ENCODE data around the gene TESK2.
"Not testable (repeated sequence)": the region's sequence is repeated elsewhere in the genome, so short reads cannot be mapped to it uniquely, and the experiment has no call there.

Gene TESK2

GRCh38 chr1:45403298-45403697, 87.7 kb downstream of the TESK2 start:
- H3K27me3 ChIP-seq = no peaks in the 10 kb centered on the region
- H4K20me1 ChIP-seq = no peaks in the 10 kb centered on the region
- TF ChIP-seq Cebpa-rat (IDR thresholded peaks at IDR 0.05) = no peak
- no peak overlapping the region for H3K4me3 ChIP-seq
- no peak overlapping the region for H3K27ac ChIP-seq
- no peak overlapping the region for H3K9ac ChIP-seq
- H3K36me3 ChIP-seq = no peaks in the 10 kb centered on the region
- no peaks in the 10 kb centered on the region for H3K4me1 ChIP-seq
- H3K9me3 ChIP-seq = no peaks in the 10 kb centered on the region
- H3K4me2 ChIP-seq = no peak overlapping the region

GRCh38 chr1:45401524-45401923, 89.4 kb downstream of the TESK2 start:
- Histone ChIP-seq H3K9me3 (no peaks in the 10 kb centered on the region), H3K36me3 (no peaks in the 10 kb centered on the region), H3K4me3 (no peak overlapping the region), H3K4me1 (no peaks in the 10 kb centered on the region), H3K27me3 (no peaks in the 10 kb centered on the region), H3K27ac (no peak overlapping the region), H4K20me1 (no peaks in the 10 kb centered on the region), H3K9ac (no peak overlapping the region), H3K4me2 (no peak overlapping the region)
- TF ChIP-seq Cebpa-rat (IDR thresholded peaks at IDR 0.05) = no peak

GRCh38 chr1:45400049-45400448, 90.9 kb downstream of the TESK2 start:
- H3K9me3 ChIP-seq = no peaks in the 10 kb centered on the region
- no peak overlapping the region for H3K9ac ChIP-seq
- no peak overlapping the region for H3K4me2 ChIP-seq
- no peaks in the 10 kb centered on the region for H3K27me3 ChIP-seq
- no peak for TF ChIP-seq Cebpa-rat (IDR thresholded peaks at IDR 0.05)
- H3K4me1 ChIP-seq = peaks cover 5% of the 10 kb centered on the region
- H4K20me1 ChIP-seq = no peaks in the 10 kb centered on the region
- no peak overlapping the region for H3K4me3 ChIP-seq
- H3K27ac ChIP-seq = no peak overlapping the region
- no peaks in the 10 kb centered on the region for H3K36me3 ChIP-seq

- Histone ChIP-seq H3K9ac (no peak overlapping the region), H3K4me2 (no peak overlapping the region), H4K20me1 (no peaks in the 10 kb centered on the region), H3K4me3 (no peak overlapping the region), H3K27ac (no peak overlapping the region), H3K27me3 (no peaks in the 10 kb centered on the region), H3K4me1 (peaks cover 27% of the 10 kb centered on the region), H3K36me3 (no peaks in the 10 kb centered on the region), H3K9me3 (no peaks in the 10 kb centered on the region)
- no peak for TF ChIP-seq Cebpa-rat (IDR thresholded peaks at IDR 0.05)
These were observed 93.7 kb downstream of the TESK2 start for GRCh38 chr1:45397285-45397684.

- Histone ChIP-seq H3K36me3 (no peaks in the 10 kb centered on the region), H3K9me3 (no peaks in the 10 kb centered on the region), H3K27ac (no peak overlapping the region), H3K4me3 (no peak overlapping the region), H3K27me3 (no peaks in the 10 kb centered on the region), H3K4me2 (no peak overlapping the region), H4K20me1 (no peaks in the 10 kb centered on the region), H3K4me1 (peaks cover 27% of the 10 kb centered on the region), H3K9ac (no peak overlapping the region)
- no peak for TF ChIP-seq Cebpa-rat (IDR thresholded peaks at IDR 0.05)
These were observed 95.4 kb downstream of the TESK2 start for GRCh38 chr1:45395582-45395981.

GRCh38 chr1:45395051-45395450, 95.9 kb downstream of the TESK2 start:
- Histone ChIP-seq H3K36me3 (no peaks in the 10 kb centered on the region), H3K9ac (no peak overlapping the region), H3K4me3 (no peak overlapping the region), H3K4me1 (peaks cover 27% of the 10 kb centered on the region), H3K9me3 (no peaks in the 10 kb centered on the region), H4K20me1 (no peaks in the 10 kb centered on the region), H3K27ac (no peak overlapping the region), H3K4me2 (peak overlapping the region; percentile 70), H3K27me3 (no peaks in the 10 kb centered on the region)
- no peak for TF ChIP-seq Cebpa-rat (IDR thresholded peaks at IDR 0.05)

DNA sequence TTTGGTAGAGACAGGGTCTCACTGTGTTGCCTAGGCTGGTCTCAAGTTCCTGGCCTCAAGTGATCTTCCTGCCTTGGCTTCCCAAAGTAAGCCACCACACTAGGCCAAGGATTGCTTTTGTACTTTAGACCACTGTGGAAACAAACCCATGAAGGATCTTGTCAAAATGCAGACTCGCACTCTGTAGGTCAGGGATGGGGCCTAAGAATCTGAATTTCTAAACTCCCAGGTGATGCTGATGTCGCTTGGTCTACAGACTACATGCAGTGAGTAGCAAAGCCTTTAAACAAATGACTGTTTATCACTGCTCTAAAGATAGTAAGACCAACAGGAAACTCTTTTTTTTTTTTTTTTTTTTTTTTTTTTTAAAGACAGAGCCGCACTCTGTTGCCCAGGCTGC, 96.6 kb downstream of the TESK2 start:
- Histone ChIP-seq H3K27ac (peak overlapping the region; percentile 56), H3K27me3 (no peaks in the 10 kb centered on the region), H4K20me1 (no peaks in the 10 kb centered on the region), H3K9me3 (no peaks in the 10 kb centered on the region), H3K9ac (no peak overlapping the region), H3K4me2 (peak overlapping the region; percentile 70), H3K36me3 (no peaks in the 10 kb centered on the region), H3K4me1 (peaks cover 27% of the 10 kb centered on the region), H3K4me3 (no peak overlapping the region)
- TF ChIP-seq Cebpa-rat (IDR thresholded peaks at IDR 0.05) = no peak

DNA sequence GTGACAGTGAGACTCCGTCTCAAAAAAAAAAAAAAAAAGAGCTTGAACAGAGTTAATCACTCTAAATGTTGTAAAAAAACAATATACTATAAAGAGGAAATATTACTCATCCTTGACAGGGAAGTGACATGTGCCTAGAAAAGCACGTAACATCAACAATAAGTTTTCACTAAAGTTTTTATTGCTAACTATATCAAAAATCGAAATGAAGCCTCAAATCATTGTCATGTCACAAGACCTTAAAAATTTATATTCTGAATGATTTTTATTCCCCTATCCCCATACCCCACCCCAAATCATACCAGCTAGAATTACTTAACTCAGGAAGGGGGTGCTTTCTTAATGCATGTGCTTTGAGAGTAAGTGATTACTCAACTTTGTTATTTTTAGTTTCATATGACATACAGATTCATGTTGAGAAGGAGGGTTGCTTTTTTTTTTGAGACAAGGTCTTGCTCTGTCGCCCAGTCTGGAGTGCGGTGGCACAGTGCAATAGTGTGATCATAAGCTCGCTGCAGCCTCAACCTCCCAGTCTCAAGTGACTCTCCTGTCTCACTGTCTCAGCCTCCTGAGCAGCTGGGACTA, 97.2 kb downstream of the TESK2 start:
- peak overlapping the region; percentile 56 for H3K27ac ChIP-seq
- H3K9ac ChIP-seq = no peak overlapping the region
- H3K4me3 ChIP-seq = no peak overlapping the region

GRCh38 chr1:45386219-45386618, 104.7 kb downstream of the TESK2 start:
- Histone ChIP-seq H3K9ac (no peak overlapping the region), H3K9me3 (no peaks in the 10 kb centered on the region), H3K27me3 (no peaks in the 10 kb centered on the region), H4K20me1 (no peaks in the 10 kb centered on the region), H3K4me3 (no peak overlapping the region), H3K4me2 (no peak overlapping the region), H3K27ac (no peak overlapping the region), H3K4me1 (no peaks in the 10 kb centered on the region), H3K36me3 (no peaks in the 10 kb centered on the region)
- no peak for TF ChIP-seq Cebpa-rat (IDR thresholded peaks at IDR 0.05)

More for the DNA sequence above, 97.2 kb downstream of the TESK2 start:
- Histone ChIP-seq H3K4me2 (peak overlapping the region; percentile 70), H3K9me3 (no peaks in the 10 kb centered on the region), H3K4me1 (peaks cover 27% of the 10 kb centered on the region), H3K27me3 (no peaks in the 10 kb centered on the region), H4K20me1 (no peaks in the 10 kb centered on the region), H3K36me3 (no peaks in the 10 kb centered on the region)
- no peak for TF ChIP-seq Cebpa-rat (IDR thresholded peaks at IDR 0.05)

GRCh38 chr1:45385302-45385701, 105.7 kb downstream of the TESK2 start:
- H4K20me1 ChIP-seq = no peaks in the 10 kb centered on the region
- no peaks in the 10 kb centered on the region for H3K27me3 ChIP-seq
- no peaks in the 10 kb centered on the region for H3K4me1 ChIP-seq
- H3K9ac ChIP-seq = no peak overlapping the region
- H3K4me2 ChIP-seq = no peak overlapping the region
- H3K27ac ChIP-seq = no peak overlapping the region
- no peak for TF ChIP-seq Cebpa-rat (IDR thresholded peaks at IDR 0.05)
- no peak overlapping the region for H3K4me3 ChIP-seq
- no peaks in the 10 kb centered on the region for H3K36me3 ChIP-seq
- no peaks in the 10 kb centered on the region for H3K9me3 ChIP-seq

DNA sequence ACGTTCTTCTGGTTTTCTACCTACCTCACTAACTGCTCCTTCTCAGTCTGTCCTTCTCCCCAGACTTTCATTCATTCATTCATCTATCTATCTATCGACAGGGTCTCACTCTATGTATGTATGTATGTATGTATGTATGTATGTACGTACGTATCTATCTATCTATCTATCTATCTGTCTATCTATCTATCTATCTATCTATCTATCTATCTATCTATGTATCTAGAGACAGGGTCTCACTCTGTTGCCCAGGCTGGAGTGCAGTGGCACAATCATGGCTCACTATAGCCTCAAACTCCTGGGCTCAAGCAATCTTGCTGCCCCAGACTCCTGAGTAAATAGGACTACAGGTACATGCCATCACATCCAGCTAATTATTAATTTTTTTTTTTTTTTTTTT, 106.8 kb downstream of the TESK2 start:
- not testable (repeated sequence) for H3K27me3 ChIP-seq, H3K4me3 ChIP-seq, H4K20me1 ChIP-seq, H3K36me3 ChIP-seq, H3K4me1 ChIP-seq, H3K4me2 ChIP-seq, H3K9me3 ChIP-seq, H3K9ac ChIP-seq, H3K27ac ChIP-seq
